ENCODE results near the gene SECISBP2. TPM values are rescaled to one million over a fixed set of nuclear protein-coding genes. Genes with fewer than 3 reads are reported as not detected.
A peak's percentile ranks its signal among the peaks of the same experiment; 100 is the strongest.

SECISBP2 gene
- total and polyA plus RNA-seq, 2 of the 13 experiments (the other 11 are each of a cell fraction or from before 2014, with no cell fraction given), result 32.4 to 38.0 TPM

DNA sequence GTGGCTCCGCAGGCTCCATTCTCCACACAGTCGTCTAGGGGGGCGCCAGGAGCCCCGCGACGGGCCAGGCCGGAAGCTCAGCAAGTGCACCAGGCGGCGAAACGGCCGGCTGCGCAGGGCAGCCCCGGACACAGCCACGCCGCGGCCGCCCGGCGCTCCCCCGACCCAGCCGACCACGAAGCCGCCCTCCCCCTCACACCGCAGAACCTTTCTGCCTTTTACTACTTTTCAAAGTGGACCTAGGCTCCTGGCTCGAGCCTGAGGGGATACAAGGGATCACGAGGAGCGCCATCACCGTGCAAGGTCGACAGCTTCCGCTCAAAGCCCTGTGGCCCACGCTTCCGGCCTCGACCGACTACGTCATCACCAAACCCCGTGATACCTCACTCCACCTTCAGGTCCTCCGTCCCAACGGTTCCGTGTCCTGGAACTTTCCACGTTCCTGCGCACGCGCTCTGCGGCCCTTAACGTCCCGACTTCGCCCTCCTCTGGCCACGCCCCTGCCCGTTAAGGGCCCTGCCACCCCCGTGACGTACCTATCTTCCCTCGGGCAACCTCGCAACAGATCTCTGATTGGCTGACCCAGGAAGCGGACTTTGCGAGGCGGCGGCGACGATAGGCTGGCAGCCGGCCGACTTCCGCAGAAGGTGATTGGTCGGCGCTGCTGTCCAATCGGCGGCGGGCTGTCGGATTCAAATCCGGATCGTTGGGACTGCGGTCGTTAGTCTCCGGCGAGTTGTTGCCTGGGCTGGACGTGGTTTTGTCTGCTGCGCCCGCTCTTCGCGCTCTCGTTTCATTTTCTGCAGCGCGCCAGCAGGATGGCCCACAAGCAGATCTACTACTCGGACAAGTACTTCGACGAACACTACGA, 7.6 kb upstream of the SECISBP2 start, which contains the start of gene CKS2 (continued):
- TF ChIP-seq SP4 (CRISPR knock-in tag; IDR thresholded peaks at IDR 0.05), result peak; percentile 77
- peak; percentile 33; the same call in 1 of the 2 replicates for TF ChIP-seq ZNF724P (CRISPR knock-in tag; IDR thresholded peaks at IDR 0.05; ENCODE audit: borderline replicate concordance)
- TF ChIP-seq, protein P1, sequence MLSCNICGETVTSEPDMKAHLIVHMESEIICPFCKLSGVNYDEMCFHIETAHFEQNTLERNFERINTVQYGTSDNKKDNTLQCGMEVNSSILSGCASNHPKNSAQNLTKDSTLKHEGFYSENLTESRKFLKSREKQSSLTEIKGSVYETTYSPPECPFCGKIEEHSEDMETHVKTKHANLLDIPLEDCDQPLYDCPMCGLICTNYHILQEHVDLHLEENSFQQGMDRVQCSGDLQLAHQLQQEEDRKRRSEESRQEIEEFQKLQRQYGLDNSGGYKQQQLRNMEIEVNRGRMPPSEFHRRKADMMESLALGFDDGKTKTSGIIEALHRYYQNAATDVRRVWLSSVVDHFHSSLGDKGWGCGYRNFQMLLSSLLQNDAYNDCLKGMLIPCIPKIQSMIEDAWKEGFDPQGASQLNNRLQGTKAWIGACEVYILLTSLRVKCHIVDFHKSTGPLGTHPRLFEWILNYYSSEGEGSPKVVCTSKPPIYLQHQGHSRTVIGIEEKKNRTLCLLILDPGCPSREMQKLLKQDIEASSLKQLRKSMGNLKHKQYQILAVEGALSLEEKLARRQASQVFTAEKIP (CRISPR knock-in tag; IDR thresholded peaks at IDR 0.05; ENCODE audit: borderline replicate concordance), result no peak
- TF ChIP-seq, protein P2, sequence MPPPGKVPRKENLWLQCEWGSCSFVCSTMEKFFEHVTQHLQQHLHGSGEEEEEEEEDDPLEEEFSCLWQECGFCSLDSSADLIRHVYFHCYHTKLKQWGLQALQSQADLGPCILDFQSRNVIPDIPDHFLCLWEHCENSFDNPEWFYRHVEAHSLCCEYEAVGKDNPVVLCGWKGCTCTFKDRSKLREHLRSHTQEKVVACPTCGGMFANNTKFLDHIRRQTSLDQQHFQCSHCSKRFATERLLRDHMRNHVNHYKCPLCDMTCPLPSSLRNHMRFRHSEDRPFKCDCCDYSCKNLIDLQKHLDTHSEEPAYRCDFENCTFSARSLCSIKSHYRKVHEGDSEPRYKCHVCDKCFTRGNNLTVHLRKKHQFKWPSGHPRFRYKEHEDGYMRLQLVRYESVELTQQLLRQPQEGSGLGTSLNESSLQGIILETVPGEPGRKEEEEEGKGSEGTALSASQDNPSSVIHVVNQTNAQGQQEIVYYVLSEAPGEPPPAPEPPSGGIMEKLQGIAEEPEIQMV (CRISPR knock-in tag; IDR thresholded peaks at IDR 0.05; ENCODE audit: low read depth), result peak; percentile 74; the same call in 1 of the 2 replicates
- TF ChIP-seq, protein P3, sequence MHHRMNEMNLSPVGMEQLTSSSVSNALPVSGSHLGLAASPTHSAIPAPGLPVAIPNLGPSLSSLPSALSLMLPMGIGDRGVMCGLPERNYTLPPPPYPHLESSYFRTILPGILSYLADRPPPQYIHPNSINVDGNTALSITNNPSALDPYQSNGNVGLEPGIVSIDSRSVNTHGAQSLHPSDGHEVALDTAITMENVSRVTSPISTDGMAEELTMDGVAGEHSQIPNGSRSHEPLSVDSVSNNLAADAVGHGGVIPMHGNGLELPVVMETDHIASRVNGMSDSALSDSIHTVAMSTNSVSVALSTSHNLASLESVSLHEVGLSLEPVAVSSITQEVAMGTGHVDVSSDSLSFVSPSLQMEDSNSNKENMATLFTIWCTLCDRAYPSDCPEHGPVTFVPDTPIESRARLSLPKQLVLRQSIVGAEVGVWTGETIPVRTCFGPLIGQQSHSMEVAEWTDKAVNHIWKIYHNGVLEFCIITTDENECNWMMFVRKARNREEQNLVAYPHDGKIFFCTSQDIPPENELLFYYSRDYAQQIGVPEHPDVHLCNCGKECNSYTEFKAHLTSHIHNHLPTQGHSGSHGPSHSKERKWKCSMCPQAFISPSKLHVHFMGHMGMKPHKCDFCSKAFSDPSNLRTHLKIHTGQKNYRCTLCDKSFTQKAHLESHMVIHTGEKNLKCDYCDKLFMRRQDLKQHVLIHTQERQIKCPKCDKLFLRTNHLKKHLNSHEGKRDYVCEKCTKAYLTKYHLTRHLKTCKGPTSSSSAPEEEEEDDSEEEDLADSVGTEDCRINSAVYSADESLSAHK (CRISPR knock-in tag; IDR thresholded peaks at IDR 0.05; ENCODE audit: borderline replicate concordance), result no peak
- TF ChIP-seq NFATC3 (CRISPR knock-in tag; IDR thresholded peaks at IDR 0.05), result 0 out of 2 replicates have a peak, but pooled peaks have one; percentile 45
- no peak; the same call in 1 of the 2 replicates for TF ChIP-seq BORCS8-MEF2B (CRISPR knock-in tag; IDR thresholded peaks at IDR 0.05)
- TF ChIP-seq HNRNPLL (IDR thresholded peaks at IDR 0.05; ENCODE audit: low read depth, low read length, poor library complexity, severe bottlenecking), result peak; percentile 71
- TF ChIP-seq WIZ (CRISPR knock-in tag; IDR thresholded peaks at IDR 0.05), result no peak
- TF ChIP-seq ZSCAN25 (CRISPR knock-in tag; IDR thresholded peaks at IDR 0.05), result 0 out of 2 replicates have a peak, but pooled peaks have one; percentile 84
- TF ChIP-seq PRPF4 (IDR thresholded peaks at IDR 0.05; ENCODE audit: low read depth, low read length, poor library complexity, severe bottlenecking), result no peak
- TF ChIP-seq, protein P4, sequence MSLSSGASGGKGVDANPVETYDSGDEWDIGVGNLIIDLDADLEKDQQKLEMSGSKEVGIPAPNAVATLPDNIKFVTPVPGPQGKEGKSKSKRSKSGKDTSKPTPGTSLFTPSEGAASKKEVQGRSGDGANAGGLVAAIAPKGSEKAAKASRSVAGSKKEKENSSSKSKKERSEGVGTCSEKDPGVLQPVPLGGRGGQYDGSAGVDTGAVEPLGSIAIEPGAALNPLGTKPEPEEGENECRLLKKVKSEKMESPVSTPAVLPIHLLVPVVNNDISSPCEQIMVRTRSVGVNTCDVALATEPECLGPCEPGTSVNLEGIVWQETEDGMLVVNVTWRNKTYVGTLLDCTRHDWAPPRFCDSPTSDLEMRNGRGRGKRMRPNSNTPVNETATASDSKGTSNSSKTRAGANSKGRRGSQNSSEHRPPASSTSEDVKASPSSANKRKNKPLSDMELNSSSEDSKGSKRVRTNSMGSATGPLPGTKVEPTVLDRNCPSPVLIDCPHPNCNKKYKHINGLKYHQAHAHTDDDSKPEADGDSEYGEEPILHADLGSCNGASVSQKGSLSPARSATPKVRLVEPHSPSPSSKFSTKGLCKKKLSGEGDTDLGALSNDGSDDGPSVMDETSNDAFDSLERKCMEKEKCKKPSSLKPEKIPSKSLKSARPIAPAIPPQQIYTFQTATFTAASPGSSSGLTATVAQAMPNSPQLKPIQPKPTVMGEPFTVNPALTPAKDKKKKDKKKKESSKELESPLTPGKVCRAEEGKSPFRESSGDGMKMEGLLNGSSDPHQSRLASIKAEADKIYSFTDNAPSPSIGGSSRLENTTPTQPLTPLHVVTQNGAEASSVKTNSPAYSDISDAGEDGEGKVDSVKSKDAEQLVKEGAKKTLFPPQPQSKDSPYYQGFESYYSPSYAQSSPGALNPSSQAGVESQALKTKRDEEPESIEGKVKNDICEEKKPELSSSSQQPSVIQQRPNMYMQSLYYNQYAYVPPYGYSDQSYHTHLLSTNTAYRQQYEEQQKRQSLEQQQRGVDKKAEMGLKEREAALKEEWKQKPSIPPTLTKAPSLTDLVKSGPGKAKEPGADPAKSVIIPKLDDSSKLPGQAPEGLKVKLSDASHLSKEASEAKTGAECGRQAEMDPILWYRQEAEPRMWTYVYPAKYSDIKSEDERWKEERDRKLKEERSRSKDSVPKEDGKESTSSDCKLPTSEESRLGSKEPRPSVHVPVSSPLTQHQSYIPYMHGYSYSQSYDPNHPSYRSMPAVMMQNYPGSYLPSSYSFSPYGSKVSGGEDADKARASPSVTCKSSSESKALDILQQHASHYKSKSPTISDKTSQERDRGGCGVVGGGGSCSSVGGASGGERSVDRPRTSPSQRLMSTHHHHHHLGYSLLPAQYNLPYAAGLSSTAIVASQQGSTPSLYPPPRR (CRISPR knock-in tag; IDR thresholded peaks at IDR 0.05; ENCODE audit: borderline replicate concordance), result no peak
- peak; percentile 68; the same call in 1 of the 2 replicates for TF ChIP-seq ZNF879 (CRISPR knock-in tag; IDR thresholded peaks at IDR 0.05)
- peak; percentile 92; the same call in 1 of the 2 replicates for TF ChIP-seq SRY (CRISPR knock-in tag; IDR thresholded peaks at IDR 0.05)
- 0 out of 2 replicates have a peak, but pooled peaks have one; percentile 13 for TF ChIP-seq ZFP90 (CRISPR knock-in tag; IDR thresholded peaks at IDR 0.05; ENCODE audit: borderline replicate concordance)
- TF ChIP-seq ZSCAN22 (CRISPR knock-in tag; IDR thresholded peaks at IDR 0.05), result no peak
